CD4-positive, alpha-beta memory T cell (primary cell): ENCODE data around the gene RAB36. TPM values are rescaled to one million over a fixed set of nuclear protein-coding genes. Genes with fewer than 3 reads are reported as not detected.

Source experiments
- CTCF ChIA-PET: fragments of 350-600 bp; sonication (Branson Sonifier 250); formaldehyde crosslinking; loops from one replicate; lab custom pipeline; 2021; ENCODE audit warnings: inconsistent platforms; ENCODE audit not compliant: partially characterized antibody; lab: Charles Lee
- POLR2A ChIA-PET: fragments of 350-600 bp; sonication (Branson Sonifier 250); formaldehyde crosslinking; loops from one replicate; lab custom pipeline; 2021; ENCODE audit not compliant: partially characterized antibody; lab: Charles Lee
- DNase-seq, 5 donors: peaks; one replicate each; pipeline versions ENCODE4 v3.0.0 to v3.0.0-alpha.2; 2020 to 2022; ENCODE audit warnings: mixed read lengths in 1 of 5
- H3K27ac ChIP-seq: one replicate; pipeline ENCODE4 v1.7.0; 2013; ENCODE audit warnings: low read depth, low read length
- H3K27me3 ChIP-seq: 2 replicates; pipeline ENCODE4 v1.7.0; 2013; ENCODE audit warnings: mild to moderate bottlenecking, low read length, moderate library complexity; ENCODE audit not compliant: insufficient read depth
- H3K36me3 ChIP-seq: 2 replicates; pipeline ENCODE4 v1.7.0; 2013; ENCODE audit warnings: mild to moderate bottlenecking, low read length, moderate library complexity; ENCODE audit not compliant: insufficient read depth
- H3K4me1 ChIP-seq: 2 replicates; pipeline ENCODE4 v1.7.0; 2013; ENCODE audit warnings: mild to moderate bottlenecking, low read length, moderate library complexity; ENCODE audit not compliant: insufficient read depth
- H3K4me3 ChIP-seq, 2 donors: one replicate each; pipeline ENCODE4 v1.7.0; 2013; ENCODE audit warnings: low read length in 2 of 2, mild to moderate bottlenecking in 1 of 2
- H3K9me3 ChIP-seq, 2 donors: one replicate each; pipeline ENCODE4 v1.7.0; 2013; ENCODE audit warnings: low read length in 2 of 2, control low read depth in 1 of 2; ENCODE audit not compliant: control insufficient read depth in 1 of 2
- H3K27ac Mint-ChIP-seq, 7 donors: one replicate each; pipeline ENCODE4 v1.8.0; 2020 to 2021; ENCODE audit warnings: mixed read lengths in 7 of 7, mild to moderate bottlenecking in 6 of 7, inconsistent platforms in 3 of 7, moderate library complexity in 3 of 7
- H3K27me3 Mint-ChIP-seq, 2 donors: one replicate each; pipeline ENCODE4 v1.8.0; 2020 to 2021; ENCODE audit warnings: mixed read lengths in 2 of 2
- H3K36me3 Mint-ChIP-seq, 2 donors: one replicate each; pipeline ENCODE4 v1.8.0; 2020 to 2021; ENCODE audit warnings: mixed read lengths in 2 of 2, inconsistent platforms in 1 of 2, mild to moderate bottlenecking in 1 of 2
- H3K4me1 Mint-ChIP-seq, 4 donors: one replicate each; pipeline ENCODE4 v1.8.0; 2020 to 2021; ENCODE audit warnings: mixed read lengths in 4 of 4, mild to moderate bottlenecking in 1 of 4
- H3K4me3 Mint-ChIP-seq, 8 donors: one replicate each; pipeline ENCODE4 v1.8.0; 2020 to 2021; ENCODE audit warnings: mixed read lengths in 8 of 8, mild to moderate bottlenecking in 7 of 8, moderate library complexity in 6 of 8, inconsistent platforms in 3 of 8
- H3K9me3 Mint-ChIP-seq, 8 donors: one replicate each; pipeline ENCODE4 v1.8.0; 2020 to 2021; ENCODE audit warnings: mixed read lengths in 8 of 8, mild to moderate bottlenecking in 5 of 8, inconsistent platforms in 3 of 8, moderate library complexity in 1 of 8
- intact Hi-C: fragments of 100-400 bp; cut with micrococcal nuclease; formaldehyde crosslinking; loops from one replicate; pipeline ENCODE4 v1.15.1; 2023
- polyA plus RNA-seq, 2 donors: library from polyadenylated mRNA; unstranded; fragments of 300-500 nt; fragmentation: Illumina TruSeq; gene quantifications; one replicate each; pipeline ENCODE4 v1.2.3, GENCODE V29; 2021
- total RNA-seq, 2 experiments: library from RNA; stranded (reverse); gene quantifications; one replicate each; pipeline ENCODE4 v1.2.3, GENCODE V29; 2021

The RAB36 gene
- total and polyA plus RNA-seq, 4 experiments from 2014 or later = 0.33 to 1.1 (median 0.63) TPM

- no peaks in the 10 kb centered on the region for H3K27me3 ChIP-seq
- H3K4me1 Mint-ChIP-seq = peaks cover 15 to 69% (median 41%) of the 10 kb centered on the region in 4 donors
- H3K4me3 Mint-ChIP-seq = no peak overlapping the region
- no peak overlapping the region for H3K27ac ChIP-seq
- no peak overlapping the region for H3K4me3 ChIP-seq
- no peaks in the 10 kb centered on the region for H3K9me3 Mint-ChIP-seq
- peaks cover 4% of the 10 kb centered on the region for H3K36me3 ChIP-seq
- H3K4me1 ChIP-seq = peaks cover 12% of the 10 kb centered on the region
- H3K36me3 Mint-ChIP-seq = peaks cover 3 to 22% of the 10 kb centered on the region in 2 donors
- ChIA-PET CTCF (interaction anchor here (1.2 kb wide), 1 partner anchor 17 kb away, joined by 4 read pairs; no protein-coding TSS in a partner anchor), POLR2A (no interaction called here)
- H3K27ac Mint-ChIP-seq = peak overlapping the region in 4 of 7 donors; percentile 22 to 77 (median 56)
- intact Hi-C loops = no loop called here
- no peaks in the 10 kb centered on the region for H3K9me3 ChIP-seq
- no peak for DNase-seq
- H3K27me3 Mint-ChIP-seq = no peaks in the 10 kb centered on the region
These were observed 53.9 kb downstream of the RAB36 start for GRCh38 chr22:23199159-23199558.

GRCh38 chr22:23200898-23201297 is 55.6 kb downstream of the RAB36 start:
- Histone ChIP-seq H3K36me3 (peaks cover 6% of the 10 kb centered on the region), H3K4me3 (no peak overlapping the region), H3K27me3 (no peaks in the 10 kb centered on the region), H3K4me1 (peaks cover 12% of the 10 kb centered on the region), H3K9me3 (no peaks in the 10 kb centered on the region), H3K27ac (no peak overlapping the region)
- intact Hi-C loops = no loop called here
- Mint-ChIP-seq H3K4me1 (peaks cover 16 to 72% (median 41%) of the 10 kb centered on the region in 4 donors), H3K4me3 (no peak overlapping the region), H3K27me3 (no peaks in the 10 kb centered on the region), H3K9me3 (no peaks in the 10 kb centered on the region), H3K36me3 (peaks cover 3 to 22% of the 10 kb centered on the region in 2 donors), H3K27ac (peak overlapping the region in 4 of 7 donors; percentile 19 to 81 (median 76))
- DNase-seq = no peak
- ChIA-PET POLR2A (interaction anchor here (1.2 to 2.0 kb wide), 2 partner anchors 20 to 25 kb away, joined by 3 to 4 read pairs; no protein-coding TSS in a partner anchor), CTCF (interaction anchor here (0.6 to 1.3 kb wide), 2 partner anchors 26 to 1846 kb away, joined by 3 to 4 read pairs; no protein-coding TSS in a partner anchor)

DNA sequence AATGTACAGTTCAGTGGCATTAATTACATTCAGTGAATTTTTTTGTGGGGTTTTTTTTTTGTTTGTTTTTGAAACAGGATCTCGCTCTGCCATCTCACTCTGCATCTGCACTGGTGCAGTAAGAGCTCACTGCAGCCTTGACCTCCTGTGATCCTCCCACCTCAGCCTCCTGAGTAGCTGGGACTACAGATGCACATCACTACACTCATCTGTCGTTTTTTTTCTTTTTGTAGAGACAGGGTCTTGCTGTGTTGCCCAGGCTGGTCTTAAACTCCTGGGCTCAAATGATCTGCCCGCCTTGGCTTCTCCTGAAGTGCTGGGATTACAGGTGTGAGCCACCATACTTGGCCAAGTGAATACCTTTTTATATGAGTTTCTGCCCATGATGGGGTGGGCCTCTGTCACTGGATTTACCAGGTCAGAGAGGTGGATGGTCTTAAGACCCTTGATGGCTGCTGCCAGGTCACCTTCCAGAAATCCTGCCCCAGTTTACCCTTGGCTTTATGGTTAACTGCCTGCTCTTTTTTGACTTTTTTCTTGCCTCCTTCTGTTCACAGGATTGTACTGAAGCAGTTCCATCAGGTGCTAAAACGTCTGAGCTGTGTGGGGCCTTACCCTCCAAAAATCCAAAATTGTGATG is 57.7 kb downstream of the RAB36 start:
- Mint-ChIP-seq H3K4me1 (peaks cover 17 to 73% (median 38%) of the 10 kb centered on the region in 4 donors), H3K36me3 (peaks cover 9 to 27% of the 10 kb centered on the region in 2 donors), H3K27me3 (no peaks in the 10 kb centered on the region), H3K27ac (peak overlapping the region in 4 of 7 donors; percentile 11 to 75 (median 42)), H3K9me3 (peaks cover 0 to 2% (median 0%) of the 10 kb centered on the region in 8 donors), H3K4me3 (no peak overlapping the region)
- ChIA-PET CTCF (no interaction called here), POLR2A (no interaction called here)
- H3K4me3 ChIP-seq = no peak overlapping the region
- intact Hi-C loops = no loop called here
- peaks cover 6% of the 10 kb centered on the region for H3K36me3 ChIP-seq
- H3K4me1 ChIP-seq = peaks cover 7% of the 10 kb centered on the region
- no peaks in the 10 kb centered on the region for H3K27me3 ChIP-seq
- H3K9me3 ChIP-seq = no peaks in the 10 kb centered on the region
- no peak for DNase-seq
- H3K27ac ChIP-seq = no peak overlapping the region

DNA sequence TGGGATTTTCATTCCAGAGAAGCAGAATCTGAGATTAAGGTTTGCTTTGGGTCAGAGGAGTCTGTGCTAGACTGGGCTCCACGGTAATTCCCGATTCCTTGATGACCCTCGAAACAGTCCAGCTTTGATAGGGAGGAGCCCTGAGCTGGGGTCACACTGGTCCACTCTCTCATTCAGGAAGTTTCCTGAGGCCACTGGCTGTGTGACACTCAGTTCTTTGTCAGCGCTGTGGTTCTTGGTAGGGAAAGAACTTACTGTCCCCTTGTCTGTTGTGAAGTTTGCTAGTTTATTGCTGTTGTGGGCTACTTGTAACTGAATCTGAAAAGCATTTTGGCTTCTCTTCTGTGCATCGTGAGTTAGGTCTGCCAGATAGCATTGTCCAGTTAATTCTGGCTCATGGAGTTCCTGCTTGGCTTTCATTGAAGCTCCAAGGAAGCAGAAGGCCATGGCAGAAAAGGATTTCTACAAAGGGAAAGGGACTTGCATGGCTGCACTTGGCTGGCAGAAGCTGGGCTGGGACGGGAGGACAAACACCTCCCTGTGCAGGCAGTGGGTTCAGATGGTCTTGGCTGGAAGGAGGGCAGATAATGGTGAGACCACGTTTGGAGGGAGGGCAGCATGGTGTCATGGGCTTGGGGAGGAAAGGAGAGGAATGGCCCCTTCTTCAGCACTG is 58.3 kb downstream of the RAB36 start:
- no peaks in the 10 kb centered on the region for H3K9me3 ChIP-seq
- Mint-ChIP-seq H3K9me3 (peaks cover 0 to 2% (median 0%) of the 10 kb centered on the region in 8 donors), H3K27ac (peak overlapping the region in 3 of 7 donors; percentile 43 to 75 (median 65)), H3K4me1 (peaks cover 17 to 68% (median 36%) of the 10 kb centered on the region in 4 donors), H3K27me3 (no peaks in the 10 kb centered on the region), H3K36me3 (peaks cover 9 to 26% of the 10 kb centered on the region in 2 donors), H3K4me3 (no peak overlapping the region)
- no peak overlapping the region for H3K27ac ChIP-seq
- POLR2A ChIA-PET = interaction anchor here (1.0 kb wide), 1 partner anchor 13 kb away, joined by 3 read pairs; no protein-coding TSS in a partner anchor
- DNase-seq = no peak
- CTCF ChIA-PET = no interaction called here
- intact Hi-C loops = no loop called here
- no peaks in the 10 kb centered on the region for H3K27me3 ChIP-seq
- peaks cover under 1% of the 10 kb centered on the region for H3K4me1 ChIP-seq
- H3K4me3 ChIP-seq = no peak overlapping the region
- peaks cover 6% of the 10 kb centered on the region for H3K36me3 ChIP-seq

DNA sequence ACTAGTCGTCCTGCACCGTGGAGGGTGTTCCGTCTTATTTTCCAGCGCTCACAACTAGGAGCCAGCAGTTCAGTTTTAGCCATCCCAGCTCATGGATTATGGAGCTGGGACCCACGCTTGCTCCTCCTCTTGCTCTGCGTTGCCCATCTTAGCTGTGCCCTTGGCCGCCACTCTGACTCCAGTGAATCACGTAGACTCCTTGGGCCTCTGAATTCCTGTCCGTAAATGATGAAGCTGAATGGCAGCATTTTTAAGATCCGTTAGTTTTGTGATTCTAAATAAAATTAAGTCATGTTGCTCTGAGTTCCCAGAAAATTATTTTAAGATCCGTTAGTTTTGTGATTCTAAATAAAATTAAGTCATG is 58.8 kb downstream of the RAB36 start:
- peaks cover 0 to 2% (median 0%) of the 10 kb centered on the region in 8 donors for H3K9me3 Mint-ChIP-seq
- Histone ChIP-seq H3K9me3 (no peaks in the 10 kb centered on the region), H3K27ac (no peak overlapping the region), H3K4me1 (no peaks in the 10 kb centered on the region), H3K27me3 (no peaks in the 10 kb centered on the region), H3K36me3 (peaks cover 6% of the 10 kb centered on the region), H3K4me3 (no peak overlapping the region)
- CTCF ChIA-PET = no interaction called here
- intact Hi-C loops = no loop called here
- H3K36me3 Mint-ChIP-seq = peaks cover 12 to 26% of the 10 kb centered on the region in 2 donors
- H3K4me3 Mint-ChIP-seq = no peak overlapping the region
- no peaks in the 10 kb centered on the region for H3K27me3 Mint-ChIP-seq
- POLR2A ChIA-PET = interaction anchor here (1.0 kb wide), 1 partner anchor 12 kb away, joined by 3 read pairs; no protein-coding TSS in a partner anchor
- DNase-seq = no peak
- peak overlapping the region in 4 of 7 donors; percentile 10 to 48 (median 36) for H3K27ac Mint-ChIP-seq
- H3K4me1 Mint-ChIP-seq = peaks cover 18 to 63% (median 38%) of the 10 kb centered on the region in 4 donors

DNA sequence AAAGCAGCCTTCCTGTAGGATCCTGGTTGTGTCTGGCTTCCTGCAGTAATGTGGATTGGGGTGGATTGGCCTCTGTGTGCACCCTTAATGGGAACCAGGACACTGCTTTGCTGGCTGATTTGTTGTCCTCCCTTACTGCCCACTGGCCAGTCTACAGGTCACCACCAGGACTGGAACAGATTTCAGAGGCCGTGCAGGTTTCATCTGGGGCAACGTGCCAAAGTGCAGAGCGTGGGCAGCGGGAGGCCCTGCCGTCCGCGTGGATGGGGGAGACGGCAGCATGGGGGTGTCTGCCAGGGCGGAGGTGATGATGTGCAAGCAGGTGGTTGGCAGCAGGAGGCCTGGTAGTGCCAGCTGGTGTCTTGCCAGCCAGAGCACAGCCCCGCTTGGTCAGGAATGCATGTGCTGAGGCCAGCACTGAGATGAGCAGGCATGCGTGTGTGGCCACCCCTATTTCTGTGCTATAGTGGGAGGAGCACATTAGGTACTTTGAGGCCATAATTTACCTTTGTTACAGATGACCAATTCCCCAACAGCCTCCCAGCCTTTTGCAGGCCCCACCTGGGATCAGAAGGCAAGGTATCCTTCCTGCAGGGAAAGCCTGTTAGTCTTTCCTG is 59.4 kb downstream of the RAB36 start:
- H3K36me3 ChIP-seq = peaks cover 6% of the 10 kb centered on the region
- H3K27ac Mint-ChIP-seq = peak overlapping the region in 2 of 7 donors; percentile 47 to 48
- H3K4me1 ChIP-seq = no peaks in the 10 kb centered on the region
- no peaks in the 10 kb centered on the region for H3K9me3 ChIP-seq
- no peak for DNase-seq
- POLR2A ChIA-PET = interaction anchor here (1.0 kb wide), 1 partner anchor 12 kb away, joined by 3 read pairs; no protein-coding TSS in a partner anchor
- H3K4me3 ChIP-seq = no peak overlapping the region
- H3K27me3 ChIP-seq = no peaks in the 10 kb centered on the region
- no peak overlapping the region for H3K4me3 Mint-ChIP-seq
- peaks cover 18 to 58% (median 34%) of the 10 kb centered on the region in 4 donors for H3K4me1 Mint-ChIP-seq
- H3K9me3 Mint-ChIP-seq = peaks cover 0 to 2% (median 0%) of the 10 kb centered on the region in 8 donors
- intact Hi-C loops = no loop called here
- H3K27ac ChIP-seq = no peak overlapping the region
- CTCF ChIA-PET = no interaction called here
- H3K27me3 Mint-ChIP-seq = no peaks in the 10 kb centered on the region
- peaks cover 12 to 25% of the 10 kb centered on the region in 2 donors for H3K36me3 Mint-ChIP-seq
